ENCODE data around the gene GRB2. TPM values are rescaled to one million over a fixed set of nuclear protein-coding genes. Genes with fewer than 3 reads are reported as not detected.

GRB2 gene
- total and polyA plus RNA-seq, 2 of the 8 experiments (the other 6 are each of a cell fraction or from before 2014, with no cell fraction given), result 44.2 to 101 TPM

DNA sequence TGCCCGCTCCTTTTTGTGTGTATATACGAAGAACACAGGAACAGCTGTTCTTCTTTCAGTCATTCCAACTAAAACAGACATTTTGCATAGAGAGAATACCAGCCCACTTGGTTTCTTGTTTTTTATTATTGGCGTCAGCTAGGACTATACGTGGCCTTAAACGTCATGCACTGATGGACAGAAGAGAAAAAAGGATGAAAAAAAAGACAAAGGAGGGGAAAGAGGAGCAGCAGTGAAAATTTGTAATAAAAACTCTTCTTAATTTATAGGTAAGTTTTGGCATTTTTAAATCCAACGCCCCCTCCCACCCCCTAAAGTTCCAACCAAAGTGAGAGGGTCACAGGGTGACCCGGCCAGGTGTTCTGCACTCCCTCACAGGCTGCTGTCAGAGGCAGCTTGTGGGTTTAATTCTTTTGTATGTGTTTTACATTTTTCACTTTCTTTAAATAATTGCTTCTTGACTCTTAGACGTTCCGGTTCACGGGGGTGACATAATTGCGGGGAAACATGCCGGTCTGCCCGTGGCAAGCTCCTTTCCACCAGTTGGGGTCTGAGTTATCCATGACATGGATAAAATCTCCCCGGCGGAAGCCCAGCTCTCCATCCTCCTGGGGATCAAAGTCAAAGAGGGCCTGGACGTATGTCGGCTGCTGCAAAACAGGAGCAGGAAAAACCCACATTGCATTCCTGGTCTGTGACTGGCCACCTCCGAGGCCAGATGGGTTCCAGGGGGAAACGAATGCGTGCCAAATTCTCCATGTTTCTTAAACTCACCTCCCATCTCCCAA, 85.4 kb downstream of the GRB2 start:
- H4K5ac ChIP-seq (ENCODE audit: insufficient read length, low read depth, low read length), result no peak overlapping the region
- peaks cover 5 to 22% (median 15%) of the 10 kb centered on the region in 4 experiments; a peak in 6 of 8 replicates for H3K36me3 ChIP-seq (ENCODE audit: control insufficient read depth in 2 of 4, insufficient read depth in 4 of 4, low read length in 3 of 4)
- no peak overlapping the region for H3K9ac ChIP-seq (replicated peaks in 1 of 4; ENCODE audit: extremely low read depth in 1 of 4, low read depth in 3 of 4, low read length in 3 of 4)
- 95% methylated on average over 20 of the region's 20 CpGs; no CpG with 5 or more reads in 1 of the 2 experiments for WGBS, 2 experiments (ENCODE audit: extremely low coverage in 1 of 2, insufficient coverage in 1 of 2, insufficient read length in 1 of 2, insufficient replicate concordance in 2 of 2, low coverage in 1 of 2, low lambda C conversion rate in 2 of 2, missing lambda C conversion rate in 1 of 2)
- no peak overlapping the region for H3K14ac ChIP-seq (ENCODE audit: insufficient read length)
- H3K4ac ChIP-seq (replicated peaks; ENCODE audit: insufficient read length, low read depth, low read length), result no peak overlapping the region
- no peak overlapping the region for H3K4me3 ChIP-seq (ENCODE audit: extremely low read depth in 1 of 4, insufficient read depth in 2 of 4, low read depth in 3 of 4, low read length in 4 of 4)
- ChIA-PET CTCF (ENCODE audit: partially characterized antibody) (interaction anchor here (0.6 to 9.6 kb wide), 10 partner anchors 9 to 1135 kb away, joined by 3 to 97 read pairs (median 4); partner anchors contain the start of gene MIF4GD), POLR2A (ENCODE audit: partially characterized antibody) (interaction anchor here (0.7 to 1.5 kb wide), 3 partner anchors 29 to 102 kb away, joined by 3 read pairs; partner anchors contain the start of gene SLC25A19)
- H3K18ac ChIP-seq (ENCODE audit: extremely low read depth, low read length), result no peak overlapping the region
- no peaks in the 10 kb centered on the region for H3K79me2 ChIP-seq (ENCODE audit: control insufficient read depth in 1 of 2, insufficient read depth in 2 of 2, low read length in 2 of 2)
- no peak overlapping the region for H2BK12ac ChIP-seq (ENCODE audit: low read depth, low read length)
- no peaks in the 10 kb centered on the region for H3K27me3 ChIP-seq (replicated peaks in 1 of 4; ENCODE audit: control insufficient read depth in 3 of 4, extremely low read depth in 1 of 4, insufficient read depth in 3 of 4, low read length in 3 of 4)
- H3K56ac ChIP-seq (replicated peaks; ENCODE audit: insufficient read length, low read depth, low read length), result no peak overlapping the region
- no peaks in the 10 kb centered on the region for H3K79me1 ChIP-seq (ENCODE audit: low read depth, low read length)
- H4K91ac ChIP-seq (replicated peaks; ENCODE audit: insufficient read length, low read length), result no peak overlapping the region
- no peaks in the 10 kb centered on the region for H3K9me3 ChIP-seq (ENCODE audit: insufficient read depth in 2 of 2, low read depth in 1 of 2, low read length in 1 of 2)
- H2AK5ac ChIP-seq (ENCODE audit: low read depth, low read length), result no peak overlapping the region
- no peak overlapping the region for H3K23ac ChIP-seq (ENCODE audit: insufficient read length)
- DNase-seq (ENCODE audit: low read depth in 1 of 2, low spot score in 2 of 2) (no peak), FAIRE-seq (no peak)
- no peak overlapping the region for H3K27ac ChIP-seq (ENCODE audit: low read depth, low read length)
- no peaks in the 10 kb centered on the region for H3K23me2 ChIP-seq (ENCODE audit: low read depth, low read length)
- peaks cover 0 to 5% (median under 1%) of the 10 kb centered on the region in 4 experiments; a peak in 3 of 7 replicates for H3K4me1 ChIP-seq (replicated peaks in 1 of 4; ENCODE audit: control insufficient read depth in 3 of 4, insufficient read depth in 4 of 4, low read length in 3 of 4)
- no peak overlapping the region for H2BK20ac ChIP-seq (ENCODE audit: low read length)
- no peak overlapping the region for H2BK120ac ChIP-seq (replicated peaks; ENCODE audit: low read depth, low read length)
- H3K4me2 ChIP-seq (ENCODE audit: insufficient read depth in 1 of 2, low read depth in 2 of 2, low read length in 2 of 2), result no peak overlapping the region
- H4K8ac ChIP-seq (ENCODE audit: extremely low read depth, insufficient read depth, low read length), result no peak overlapping the region
- no peak overlapping the region for H2AFZ ChIP-seq (ENCODE audit: low read length)
- no peak overlapping the region for H2BK15ac ChIP-seq (ENCODE audit: low read length)
- H2BK5ac ChIP-seq (ENCODE audit: low read depth, low read length), result no peak overlapping the region; the same call in 1 of the 2 replicates
- TF ChIP-seq CBX5 (IDR thresholded peaks at IDR 0.05; ENCODE audit: low read depth, low read length) (no peak), YY1 (IDR thresholded peaks at IDR 0.05; ENCODE audit: low read depth, low read length) (no peak), KDM5A (IDR thresholded peaks at IDR 0.05; ENCODE audit: low read length) (no peak), NRF1 (IDR thresholded peaks at IDR 0.05; ENCODE audit: low read depth, low read length) (no peak), TEAD4 (IDR thresholded peaks at IDR 0.05; ENCODE audit: low read depth, low read length) (no peak), PHF8 (conservative IDR thresholded peaks at IDR 0.05; ENCODE audit: low read depth, low read length) (no peak), ATF2 (IDR thresholded peaks at IDR 0.05; ENCODE audit: low read length) (no peak)
- peaks cover 7 to 9% of the 10 kb centered on the region in 2 experiments for H4K20me1 ChIP-seq (replicated peaks in 1 of 2; ENCODE audit: control insufficient read depth in 1 of 2, insufficient read depth in 2 of 2, low read length in 2 of 2)

Measured in H1 (cell line).